Measurements from ENCODE around the gene SARNP. TPM values are rescaled to one million over a fixed set of nuclear protein-coding genes. Genes with fewer than 3 reads are reported as not detected.

SARNP gene
- total and polyA plus RNA-seq, 9 of the 15 experiments (the other 6 are each of a cell fraction or from before 2014, with no cell fraction given): 70.1 to 400 (median 198) TPM

DNA sequence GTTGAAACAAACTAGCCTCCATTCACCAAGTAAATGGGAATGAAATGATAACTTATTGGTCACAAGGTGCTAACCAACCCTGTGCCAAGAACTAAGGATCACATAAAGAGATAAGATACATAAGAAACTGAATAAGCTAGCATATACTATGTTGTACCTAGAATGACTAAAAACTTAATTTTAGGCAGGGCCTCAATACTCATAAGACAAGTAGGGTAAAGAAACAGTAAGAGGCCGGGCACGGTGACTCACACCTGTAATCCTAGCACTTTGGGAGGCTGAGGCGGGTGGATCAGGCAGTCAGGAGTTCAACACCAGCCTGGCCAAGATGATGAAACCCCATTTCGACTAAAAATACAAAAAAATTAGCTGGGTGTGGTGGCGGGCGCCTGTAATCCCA, 56.9 kb downstream of the SARNP start:
- BruUV-seq (replicated peaks): no TSS peak
- TF ChIP-seq PHTF2 (CRISPR knock-in tag; IDR thresholded peaks at IDR 0.05) (no peak), U2AF1 (optimal IDR thresholded peaks at IDR 0.05; ENCODE audit: low read depth, low read length) (no peak), POLR2AphosphoS5 (IDR thresholded peaks at IDR 0.05; ENCODE audit: control insufficient read depth, insufficient read depth, low read depth, low read length) (no peak)
- TF ChIP-seq, protein P1, sequence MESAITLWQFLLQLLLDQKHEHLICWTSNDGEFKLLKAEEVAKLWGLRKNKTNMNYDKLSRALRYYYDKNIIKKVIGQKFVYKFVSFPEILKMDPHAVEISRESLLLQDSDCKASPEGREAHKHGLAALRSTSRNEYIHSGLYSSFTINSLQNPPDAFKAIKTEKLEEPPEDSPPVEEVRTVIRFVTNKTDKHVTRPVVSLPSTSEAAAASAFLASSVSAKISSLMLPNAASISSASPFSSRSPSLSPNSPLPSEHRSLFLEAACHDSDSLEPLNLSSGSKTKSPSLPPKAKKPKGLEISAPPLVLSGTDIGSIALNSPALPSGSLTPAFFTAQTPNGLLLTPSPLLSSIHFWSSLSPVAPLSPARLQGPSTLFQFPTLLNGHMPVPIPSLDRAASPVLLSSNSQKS (CRISPR knock-in tag; IDR thresholded peaks at IDR 0.05): no peak
- TF ChIP-seq, protein P2, sequence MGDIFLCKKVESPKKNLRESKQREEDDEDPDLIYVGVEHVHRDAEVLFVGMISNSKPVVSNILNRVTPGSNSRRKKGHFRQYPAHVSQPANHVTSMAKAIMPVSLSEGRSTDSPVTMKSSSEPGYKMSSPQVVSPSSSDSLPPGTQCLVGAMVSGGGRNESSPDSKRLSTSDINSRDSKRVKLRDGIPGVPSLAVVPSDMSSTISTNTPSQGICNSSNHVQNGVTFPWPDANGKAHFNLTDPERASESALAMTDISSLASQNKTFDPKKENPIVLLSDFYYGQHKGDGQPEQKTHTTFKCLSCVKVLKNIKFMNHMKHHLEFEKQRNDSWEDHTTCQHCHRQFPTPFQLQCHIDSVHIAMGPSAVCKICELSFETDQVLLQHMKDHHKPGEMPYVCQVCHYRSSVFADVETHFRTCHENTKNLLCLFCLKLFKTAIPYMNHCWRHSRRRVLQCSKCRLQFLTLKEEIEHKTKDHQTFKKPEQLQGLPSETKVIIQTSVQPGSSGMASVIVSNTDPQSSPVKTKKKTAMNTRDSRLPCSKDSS (IDR thresholded peaks at IDR 0.05; ENCODE audit: low read depth, partially characterized antibody): no peak
- TF ChIP-seq, protein P3, sequence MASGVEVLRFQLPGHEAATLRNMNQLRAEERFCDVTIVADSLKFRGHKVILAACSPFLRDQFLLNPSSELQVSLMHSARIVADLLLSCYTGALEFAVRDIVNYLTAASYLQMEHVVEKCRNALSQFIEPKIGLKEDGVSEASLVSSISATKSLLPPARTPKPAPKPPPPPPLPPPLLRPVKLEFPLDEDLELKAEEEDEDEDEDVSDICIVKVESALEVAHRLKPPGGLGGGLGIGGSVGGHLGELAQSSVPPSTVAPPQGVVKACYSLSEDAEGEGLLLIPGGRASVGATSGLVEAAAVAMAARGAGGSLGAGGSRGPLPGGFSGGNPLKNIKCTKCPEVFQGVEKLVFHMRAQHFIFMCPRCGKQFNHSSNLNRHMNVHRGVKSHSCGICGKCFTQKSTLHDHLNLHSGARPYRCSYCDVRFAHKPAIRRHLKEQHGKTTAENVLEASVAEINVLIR (CRISPR knock-in tag; IDR thresholded peaks at IDR 0.05): no peak
- TF ChIP-seq, protein P4, sequence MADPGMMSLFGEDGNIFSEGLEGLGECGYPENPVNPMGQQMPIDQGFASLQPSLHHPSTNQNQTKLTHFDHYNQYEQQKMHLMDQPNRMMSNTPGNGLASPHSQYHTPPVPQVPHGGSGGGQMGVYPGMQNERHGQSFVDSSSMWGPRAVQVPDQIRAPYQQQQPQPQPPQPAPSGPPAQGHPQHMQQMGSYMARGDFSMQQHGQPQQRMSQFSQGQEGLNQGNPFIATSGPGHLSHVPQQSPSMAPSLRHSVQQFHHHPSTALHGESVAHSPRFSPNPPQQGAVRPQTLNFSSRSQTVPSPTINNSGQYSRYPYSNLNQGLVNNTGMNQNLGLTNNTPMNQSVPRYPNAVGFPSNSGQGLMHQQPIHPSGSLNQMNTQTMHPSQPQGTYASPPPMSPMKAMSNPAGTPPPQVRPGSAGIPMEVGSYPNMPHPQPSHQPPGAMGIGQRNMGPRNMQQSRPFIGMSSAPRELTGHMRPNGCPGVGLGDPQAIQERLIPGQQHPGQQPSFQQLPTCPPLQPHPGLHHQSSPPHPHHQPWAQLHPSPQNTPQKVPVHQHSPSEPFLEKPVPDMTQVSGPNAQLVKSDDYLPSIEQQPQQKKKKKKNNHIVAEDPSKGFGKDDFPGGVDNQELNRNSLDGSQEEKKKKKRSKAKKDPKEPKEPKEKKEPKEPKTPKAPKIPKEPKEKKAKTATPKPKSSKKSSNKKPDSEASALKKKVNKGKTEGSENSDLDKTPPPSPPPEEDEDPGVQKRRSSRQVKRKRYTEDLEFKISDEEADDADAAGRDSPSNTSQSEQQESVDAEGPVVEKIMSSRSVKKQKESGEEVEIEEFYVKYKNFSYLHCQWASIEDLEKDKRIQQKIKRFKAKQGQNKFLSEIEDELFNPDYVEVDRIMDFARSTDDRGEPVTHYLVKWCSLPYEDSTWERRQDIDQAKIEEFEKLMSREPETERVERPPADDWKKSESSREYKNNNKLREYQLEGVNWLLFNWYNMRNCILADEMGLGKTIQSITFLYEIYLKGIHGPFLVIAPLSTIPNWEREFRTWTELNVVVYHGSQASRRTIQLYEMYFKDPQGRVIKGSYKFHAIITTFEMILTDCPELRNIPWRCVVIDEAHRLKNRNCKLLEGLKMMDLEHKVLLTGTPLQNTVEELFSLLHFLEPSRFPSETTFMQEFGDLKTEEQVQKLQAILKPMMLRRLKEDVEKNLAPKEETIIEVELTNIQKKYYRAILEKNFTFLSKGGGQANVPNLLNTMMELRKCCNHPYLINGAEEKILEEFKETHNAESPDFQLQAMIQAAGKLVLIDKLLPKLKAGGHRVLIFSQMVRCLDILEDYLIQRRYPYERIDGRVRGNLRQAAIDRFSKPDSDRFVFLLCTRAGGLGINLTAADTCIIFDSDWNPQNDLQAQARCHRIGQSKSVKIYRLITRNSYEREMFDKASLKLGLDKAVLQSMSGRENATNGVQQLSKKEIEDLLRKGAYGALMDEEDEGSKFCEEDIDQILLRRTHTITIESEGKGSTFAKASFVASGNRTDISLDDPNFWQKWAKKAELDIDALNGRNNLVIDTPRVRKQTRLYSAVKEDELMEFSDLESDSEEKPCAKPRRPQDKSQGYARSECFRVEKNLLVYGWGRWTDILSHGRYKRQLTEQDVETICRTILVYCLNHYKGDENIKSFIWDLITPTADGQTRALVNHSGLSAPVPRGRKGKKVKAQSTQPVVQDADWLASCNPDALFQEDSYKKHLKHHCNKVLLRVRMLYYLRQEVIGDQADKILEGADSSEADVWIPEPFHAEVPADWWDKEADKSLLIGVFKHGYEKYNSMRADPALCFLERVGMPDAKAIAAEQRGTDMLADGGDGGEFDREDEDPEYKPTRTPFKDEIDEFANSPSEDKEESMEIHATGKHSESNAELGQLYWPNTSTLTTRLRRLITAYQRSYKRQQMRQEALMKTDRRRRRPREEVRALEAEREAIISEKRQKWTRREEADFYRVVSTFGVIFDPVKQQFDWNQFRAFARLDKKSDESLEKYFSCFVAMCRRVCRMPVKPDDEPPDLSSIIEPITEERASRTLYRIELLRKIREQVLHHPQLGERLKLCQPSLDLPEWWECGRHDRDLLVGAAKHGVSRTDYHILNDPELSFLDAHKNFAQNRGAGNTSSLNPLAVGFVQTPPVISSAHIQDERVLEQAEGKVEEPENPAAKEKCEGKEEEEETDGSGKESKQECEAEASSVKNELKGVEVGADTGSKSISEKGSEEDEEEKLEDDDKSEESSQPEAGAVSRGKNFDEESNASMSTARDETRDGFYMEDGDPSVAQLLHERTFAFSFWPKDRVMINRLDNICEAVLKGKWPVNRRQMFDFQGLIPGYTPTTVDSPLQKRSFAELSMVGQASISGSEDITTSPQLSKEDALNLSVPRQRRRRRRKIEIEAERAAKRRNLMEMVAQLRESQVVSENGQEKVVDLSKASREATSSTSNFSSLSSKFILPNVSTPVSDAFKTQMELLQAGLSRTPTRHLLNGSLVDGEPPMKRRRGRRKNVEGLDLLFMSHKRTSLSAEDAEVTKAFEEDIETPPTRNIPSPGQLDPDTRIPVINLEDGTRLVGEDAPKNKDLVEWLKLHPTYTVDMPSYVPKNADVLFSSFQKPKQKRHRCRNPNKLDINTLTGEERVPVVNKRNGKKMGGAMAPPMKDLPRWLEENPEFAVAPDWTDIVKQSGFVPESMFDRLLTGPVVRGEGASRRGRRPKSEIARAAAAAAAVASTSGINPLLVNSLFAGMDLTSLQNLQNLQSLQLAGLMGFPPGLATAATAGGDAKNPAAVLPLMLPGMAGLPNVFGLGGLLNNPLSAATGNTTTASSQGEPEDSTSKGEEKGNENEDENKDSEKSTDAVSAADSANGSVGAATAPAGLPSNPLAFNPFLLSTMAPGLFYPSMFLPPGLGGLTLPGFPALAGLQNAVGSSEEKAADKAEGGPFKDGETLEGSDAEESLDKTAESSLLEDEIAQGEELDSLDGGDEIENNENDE (IDR thresholded peaks at IDR 0.05; ENCODE audit: low read depth, low read length): no peak

More for the DNA sequence above, 56.9 kb downstream of the SARNP start:
- intact Hi-C loops (cut with micrococcal nuclease) (no loop called here), in situ Hi-C loops (cut with MboI) (no loop called here)
- ChIA-PET CTCF (ENCODE audit: low intra/inter-chr PET ratio) (no interaction called here), POLR2A (interaction anchor here (1.5 kb wide), 1 partner anchor 11 kb away, joined by 8 read pairs; no protein-coding TSS in a partner anchor)
- 97% methylated on average over 6 of the region's 6 CpGs for WGBS (ENCODE audit: insufficient coverage, low coverage, missing lambda C conversion rate)
- DNase-seq (ENCODE audit: extremely low read depth in 1 of 4, low spot score in 3 of 4): no peak
- Histone ChIP-seq H3K4me2 (ENCODE audit: insufficient read depth, low read length) (no peak overlapping the region), H3K36me3 (ENCODE audit: control insufficient read depth, insufficient read depth, low read length) (peaks cover 80% of the 10 kb centered on the region), H3K9me1 (ENCODE audit: control insufficient read depth, insufficient read depth, low read length) (no peaks in the 10 kb centered on the region), H3K27ac (ENCODE audit: extremely low read depth, low read depth, low read length) (no peak overlapping the region), H3K4me1 (replicated peaks in 1 of 2; ENCODE audit: control insufficient read depth in 2 of 2, insufficient read depth in 2 of 2, low read length in 2 of 2) (no peaks in the 10 kb centered on the region; a peak in 1 of 5 replicates), H3K4me3 (no peak overlapping the region), H4K20me1 (replicated peaks; ENCODE audit: control insufficient read depth, insufficient read depth, low read length) (no peaks in the 10 kb centered on the region), H3K9ac (ENCODE audit: insufficient read depth in 1 of 2, low read depth in 2 of 2, low read length in 2 of 2) (no peak overlapping the region), H3K79me2 (ENCODE audit: control insufficient read depth, insufficient read depth, low read length) (peaks cover 4% of the 10 kb centered on the region; the same call in 1 of the 3 replicates), H3K9me3 (replicated peaks; ENCODE audit: control insufficient read depth, insufficient read depth, low read depth, low read length) (no peaks in the 10 kb centered on the region; the same call in 1 of the 2 replicates), H3K27me3 (ENCODE audit: control insufficient read depth in 2 of 2, insufficient read depth in 2 of 2, low read length in 2 of 2) (no peaks in the 10 kb centered on the region), H2AFZ (ENCODE audit: low read depth, low read length) (no peak overlapping the region)
- no peak for ATAC-seq
- no peak for FAIRE-seq

Measured in K562 (cell line).